Type B pancreatic cell (in vitro differentiated cells): Measurements from ENCODE around the gene GMDS. TPM values are rescaled to one million over a fixed set of nuclear protein-coding genes. Genes with fewer than 3 reads are reported as not detected.

Source experiments
- DNase-seq: peaks from one replicate; pipeline ENCODE4 v3.0.0; 2021; ENCODE audit warnings: mixed read lengths; ENCODE audit not compliant: unreplicated experiment; ENCODE audit errors: extremely low spot score
- H3K27ac Mint-ChIP-seq: 2 replicates; pipeline ENCODE4 v1.8.0; 2021; ENCODE audit warnings: mild to moderate bottlenecking, mixed read lengths
- H3K27me3 Mint-ChIP-seq: 2 replicates; pipeline ENCODE4 v1.8.0; 2021; ENCODE audit warnings: mixed read lengths
- H3K36me3 Mint-ChIP-seq: 2 replicates; pipeline ENCODE4 v1.8.0; 2021; ENCODE audit warnings: mixed read lengths
- H3K4me1 Mint-ChIP-seq: one replicate; pipeline ENCODE4 v1.8.0; 2021; ENCODE audit warnings: mixed read lengths; ENCODE audit not compliant: unreplicated experiment
- H3K4me3 Mint-ChIP-seq: 2 replicates; pipeline ENCODE4 v1.8.0; 2021; ENCODE audit warnings: mild to moderate bottlenecking, mixed read lengths
- H3K9me3 Mint-ChIP-seq: 2 replicates; pipeline ENCODE4 v1.8.0; 2021; ENCODE audit warnings: mixed read lengths
- CTCF ChIP-seq: fragments of 200-600 bp; sonication (generic); conservative IDR thresholded peaks from 2 replicates; pipeline ENCODE4 v1.5.0; 2021; ENCODE audit warnings: antibody characterized with exemption, mild to moderate bottlenecking
- total RNA-seq: library from RNA; stranded (reverse); gene quantifications from 2 replicates; pipeline ENCODE4 v1.2.1, GENCODE V29; 2021; ENCODE audit warnings: low replicate concordance

GMDS gene
- total RNA-seq, 1 donor from 2014 or later = 41.3 TPM

GRCh38 chr6:2181567-2181966, 63.8 kb downstream of the GMDS start:
- Mint-ChIP-seq H3K27me3 (no peaks in the 10 kb centered on the region), H3K27ac (no peak overlapping the region), H3K4me3 (no peak overlapping the region), H3K9me3 (peaks cover 9% of the 10 kb centered on the region), H3K36me3 (no peaks in the 10 kb centered on the region), H3K4me1 (peaks cover 13% of the 10 kb centered on the region)
- DNase-seq = no peak
- no peak for TF ChIP-seq CTCF

DNA sequence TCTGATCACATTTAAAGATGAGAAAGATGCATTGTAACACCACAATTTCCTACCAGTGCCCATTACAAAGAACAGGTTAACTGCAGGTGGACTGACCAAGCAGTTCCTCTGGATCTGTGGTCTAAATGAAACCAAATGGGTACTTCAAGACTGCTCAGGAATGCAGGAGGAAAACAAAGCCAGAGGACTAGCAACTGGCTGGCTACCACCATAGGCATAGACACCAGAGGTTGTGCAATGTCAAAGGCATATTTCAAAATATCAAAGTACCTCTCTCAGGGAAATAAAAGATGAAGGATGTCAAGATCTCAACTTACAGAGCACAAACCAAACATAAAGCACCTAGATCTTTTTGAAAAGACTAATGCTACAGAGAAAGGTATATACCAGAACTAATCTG, 65.5 kb downstream of the GMDS start:
- H3K9me3 Mint-ChIP-seq = peaks cover 9% of the 10 kb centered on the region
- H3K4me1 Mint-ChIP-seq = peaks cover 21% of the 10 kb centered on the region
- H3K27ac Mint-ChIP-seq = no peak overlapping the region
- no peak for DNase-seq
- H3K27me3 Mint-ChIP-seq = no peaks in the 10 kb centered on the region
- no peak overlapping the region for H3K4me3 Mint-ChIP-seq
- no peak for TF ChIP-seq CTCF
- H3K36me3 Mint-ChIP-seq = no peaks in the 10 kb centered on the region

GRCh38 chr6:2179241-2179640, 66.2 kb downstream of the GMDS start:
- DNase-seq = no peak
- Mint-ChIP-seq H3K27ac (no peak overlapping the region), H3K9me3 (peaks cover 9% of the 10 kb centered on the region), H3K27me3 (no peaks in the 10 kb centered on the region), H3K4me3 (no peak overlapping the region), H3K36me3 (no peaks in the 10 kb centered on the region), H3K4me1 (peaks cover 21% of the 10 kb centered on the region)
- no peak for TF ChIP-seq CTCF

DNA sequence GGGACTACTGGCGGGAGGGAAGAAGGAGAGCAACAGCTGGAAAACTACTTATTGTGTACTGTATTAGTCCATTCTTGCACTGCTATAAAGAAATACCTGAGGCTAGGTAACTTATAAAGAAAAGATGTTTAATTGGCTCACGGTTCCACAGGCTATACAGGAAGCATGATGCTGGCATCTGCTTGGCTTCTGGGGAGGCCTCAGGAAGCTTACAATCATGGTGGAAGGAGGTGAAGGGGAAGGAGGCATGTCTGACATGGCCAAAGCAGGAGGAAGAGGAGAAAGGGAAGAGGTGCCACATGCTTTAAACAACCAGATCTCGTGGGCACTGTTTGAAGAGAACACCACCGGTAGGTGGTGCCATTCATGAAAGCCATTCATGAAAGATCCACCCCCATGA, 67.3 kb downstream of the GMDS start:
- Mint-ChIP-seq H3K27me3 (no peaks in the 10 kb centered on the region), H3K4me1 (peaks cover 25% of the 10 kb centered on the region), H3K27ac (no peak overlapping the region), H3K4me3 (no peak overlapping the region), H3K9me3 (peaks cover 9% of the 10 kb centered on the region), H3K36me3 (no peaks in the 10 kb centered on the region)
- DNase-seq = no peak
- TF ChIP-seq CTCF = no peak

- no peak overlapping the region for H3K27ac Mint-ChIP-seq
- H3K4me3 Mint-ChIP-seq = no peak overlapping the region
- no peaks in the 10 kb centered on the region for H3K36me3 Mint-ChIP-seq
- no peak for DNase-seq
- H3K4me1 Mint-ChIP-seq = peaks cover 29% of the 10 kb centered on the region
- H3K27me3 Mint-ChIP-seq = no peaks in the 10 kb centered on the region
- peaks cover 9% of the 10 kb centered on the region for H3K9me3 Mint-ChIP-seq
- no peak for TF ChIP-seq CTCF
Measured at GRCh38 chr6:2175825-2176224, 69.6 kb downstream of the GMDS start.
